Mesendoderm (in vitro differentiated cells): ENCODE results near the gene TCF12.
A peak's percentile ranks its signal among the peaks of the same experiment; 100 is the strongest.

Experiments used
- DNase-seq: peaks from one replicate; pipeline ENCODE4 v3.0.0; 2013
- H2AK5ac ChIP-seq: 2 replicates; pipeline ENCODE4 v1.6.1; 2013; ENCODE audit warnings: low read length, inconsistent platforms
- H2BK120ac ChIP-seq: 2 replicates; pipeline ENCODE4 v1.6.1; 2013; ENCODE audit warnings: low read depth, mild to moderate bottlenecking, low read length, moderate library complexity, mixed read lengths
- H2BK15ac ChIP-seq: replicated peaks from 2 replicates; pipeline ENCODE4 v1.6.1; 2013; ENCODE audit warnings: low read depth, mild to moderate bottlenecking, moderate library complexity
- H2BK5ac ChIP-seq: 2 replicates; pipeline ENCODE4 v1.6.1; 2013; ENCODE audit warnings: low read length, inconsistent platforms
- H3K18ac ChIP-seq: 2 replicates; pipeline ENCODE4 v1.6.1; 2013; ENCODE audit warnings: mild to moderate bottlenecking, low read length, mixed read lengths
- H3K23ac ChIP-seq: one replicate; pipeline ENCODE4 v1.6.1; 2013; ENCODE audit warnings: low read length
- H3K27ac ChIP-seq: 2 replicates; pipeline ENCODE4 v1.5.1; 2013; ENCODE audit warnings: low read depth, mild to moderate bottlenecking, inconsistent platforms, low read length, moderate library complexity
- H3K27me3 ChIP-seq: 2 replicates; pipeline ENCODE4 v1.6.1; 2013; ENCODE audit warnings: low read length, control low read depth, mild to moderate bottlenecking, inconsistent platforms; ENCODE audit not compliant: insufficient read depth, poor library complexity
- H3K36me3 ChIP-seq: 2 replicates; pipeline ENCODE4 v1.6.1; 2013; ENCODE audit warnings: low read length, inconsistent platforms; ENCODE audit not compliant: control insufficient read depth, insufficient read depth
- H3K4ac ChIP-seq: one replicate; pipeline ENCODE4 v1.6.1; 2013; ENCODE audit warnings: low read depth, mild to moderate bottlenecking, low read length, moderate library complexity
- H3K4me1 ChIP-seq: 2 replicates; pipeline ENCODE4 v1.6.1; 2013; ENCODE audit warnings: low read depth, low read length, inconsistent platforms; ENCODE audit not compliant: control insufficient read depth
- H3K4me2 ChIP-seq: 2 replicates; pipeline ENCODE4 v1.6.1; 2013; ENCODE audit warnings: low read length
- H3K4me3 ChIP-seq: 2 replicates; pipeline ENCODE4 v1.5.1; 2013; ENCODE audit warnings: mild to moderate bottlenecking, low read length
- H3K56ac ChIP-seq: one replicate; pipeline ENCODE4 v1.6.1; 2013; ENCODE audit warnings: low read length
- H3K79me1 ChIP-seq: 2 replicates; pipeline ENCODE4 v1.6.1; 2013; ENCODE audit warnings: low read length, inconsistent platforms
- H3K79me2 ChIP-seq: 2 replicates; pipeline ENCODE4 v1.6.1; 2013; ENCODE audit warnings: mild to moderate bottlenecking, low read length; ENCODE audit not compliant: control insufficient read depth, insufficient read depth
- H3K9ac ChIP-seq: 2 replicates; pipeline ENCODE4 v1.6.1; 2013; ENCODE audit warnings: low read length, inconsistent platforms
- H4K5ac ChIP-seq: one replicate; pipeline ENCODE4 v1.6.1; 2013; ENCODE audit warnings: low read length
- H4K8ac ChIP-seq: one replicate; pipeline ENCODE4 v1.6.1; 2013; ENCODE audit warnings: low read depth, mild to moderate bottlenecking, control low read depth, low read length, moderate library complexity
- WGBS: extraction: QIAGEN DNeasy Blood & Tissue Kit; methylation state at CpG from one replicate; pipeline ENCODE4 v1.1.7; 2013; ENCODE audit warnings: low lambda C conversion rate, missing lambda C conversion rate; ENCODE audit not compliant: insufficient coverage; ENCODE audit errors: extremely low coverage; 5-methylcytosine and 5-hydroxymethylcytosine counted together

The TCF12 gene

DNA sequence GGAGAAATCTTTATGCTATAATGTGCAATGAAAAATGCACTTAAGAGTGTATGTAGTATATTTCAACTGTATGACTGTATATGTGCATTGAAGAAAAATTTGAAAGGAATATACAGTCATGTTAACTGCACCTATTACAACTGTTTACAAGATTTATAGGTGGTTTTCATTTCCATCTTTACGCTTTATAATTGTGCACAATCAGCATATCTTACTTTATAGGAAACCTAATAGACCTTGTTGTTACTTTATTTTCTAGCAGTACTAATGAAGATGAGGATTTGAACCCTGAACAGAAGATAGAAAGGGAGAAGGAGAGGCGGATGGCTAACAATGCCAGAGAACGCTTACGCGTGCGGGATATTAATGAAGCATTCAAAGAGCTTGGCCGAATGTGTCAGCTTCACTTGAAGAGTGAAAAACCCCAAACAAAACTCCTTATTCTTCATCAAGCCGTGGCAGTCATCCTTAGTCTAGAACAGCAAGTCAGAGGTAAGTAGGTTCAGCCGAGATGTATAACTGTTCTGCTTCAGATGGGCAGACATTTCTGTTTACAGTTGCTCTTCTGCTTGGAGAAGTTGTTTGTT lies 354.4 kb downstream of the TCF12 start:
- H3K27me3 ChIP-seq, result no peaks in the 10 kb centered on the region
- WGBS, result no CpG with 5 or more reads among the region's 9 CpGs
- DNase-seq, result no peak
- H2AK5ac ChIP-seq, result no peak overlapping the region
- no peak overlapping the region for H2BK15ac ChIP-seq
- H4K8ac ChIP-seq, result no peak overlapping the region
- H3K4me2 ChIP-seq, result no peak overlapping the region
- H3K18ac ChIP-seq, result no peak overlapping the region
- no peaks in the 10 kb centered on the region for H3K79me1 ChIP-seq
- no peaks in the 10 kb centered on the region for H3K4me1 ChIP-seq
- no peak overlapping the region for H3K56ac ChIP-seq
- no peak overlapping the region for H3K9ac ChIP-seq
- H2BK5ac ChIP-seq, result no peak overlapping the region
- no peak overlapping the region for H3K4ac ChIP-seq
- H4K5ac ChIP-seq, result no peak overlapping the region
- peaks cover 3% of the 10 kb centered on the region for H3K36me3 ChIP-seq
- no peak overlapping the region for H2BK120ac ChIP-seq
- H3K27ac ChIP-seq, result no peak overlapping the region
- H3K79me2 ChIP-seq, result no peaks in the 10 kb centered on the region
- H3K23ac ChIP-seq, result no peak overlapping the region
- no peak overlapping the region for H3K4me3 ChIP-seq

DNA sequence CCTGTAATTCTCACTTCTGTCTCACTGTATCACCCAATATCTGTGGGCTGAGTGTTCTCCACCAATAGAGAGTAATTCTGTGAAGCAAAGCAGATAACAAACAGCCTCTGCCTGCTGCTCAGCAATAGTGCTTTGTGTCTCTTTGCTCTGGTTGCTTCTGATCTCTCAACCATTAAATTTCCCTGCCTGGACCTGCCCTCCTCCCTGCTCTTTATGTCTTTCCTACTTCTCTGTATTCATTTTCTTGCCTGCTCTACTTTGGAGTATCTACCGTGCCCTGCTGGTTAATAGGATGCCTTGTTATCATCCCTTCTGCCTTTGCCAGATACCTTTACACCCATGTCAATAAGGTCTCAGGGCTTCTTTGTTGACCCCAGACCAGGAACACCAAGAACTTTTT lies 355.0 kb downstream of the TCF12 start:
- no peak overlapping the region for H3K4me2 ChIP-seq
- H3K79me1 ChIP-seq, result no peaks in the 10 kb centered on the region
- H3K23ac ChIP-seq, result no peak overlapping the region
- H3K27me3 ChIP-seq, result no peaks in the 10 kb centered on the region
- H3K9ac ChIP-seq, result no peak overlapping the region
- no peak overlapping the region for H4K5ac ChIP-seq
- H3K4me3 ChIP-seq, result no peak overlapping the region
- no peak overlapping the region for H2AK5ac ChIP-seq
- H2BK5ac ChIP-seq, result no peak overlapping the region
- no peak for DNase-seq
- WGBS, result no CpG with 5 or more reads among the region's 1 CpG
- no peak overlapping the region for H3K18ac ChIP-seq
- no peak overlapping the region for H3K4ac ChIP-seq
- no peak overlapping the region for H2BK15ac ChIP-seq
- peaks cover 3% of the 10 kb centered on the region for H3K36me3 ChIP-seq
- H2BK120ac ChIP-seq, result no peak overlapping the region
- H4K8ac ChIP-seq, result no peak overlapping the region
- H3K56ac ChIP-seq, result no peak overlapping the region
- no peaks in the 10 kb centered on the region for H3K79me2 ChIP-seq
- no peaks in the 10 kb centered on the region for H3K4me1 ChIP-seq
- no peak overlapping the region for H3K27ac ChIP-seq

DNA sequence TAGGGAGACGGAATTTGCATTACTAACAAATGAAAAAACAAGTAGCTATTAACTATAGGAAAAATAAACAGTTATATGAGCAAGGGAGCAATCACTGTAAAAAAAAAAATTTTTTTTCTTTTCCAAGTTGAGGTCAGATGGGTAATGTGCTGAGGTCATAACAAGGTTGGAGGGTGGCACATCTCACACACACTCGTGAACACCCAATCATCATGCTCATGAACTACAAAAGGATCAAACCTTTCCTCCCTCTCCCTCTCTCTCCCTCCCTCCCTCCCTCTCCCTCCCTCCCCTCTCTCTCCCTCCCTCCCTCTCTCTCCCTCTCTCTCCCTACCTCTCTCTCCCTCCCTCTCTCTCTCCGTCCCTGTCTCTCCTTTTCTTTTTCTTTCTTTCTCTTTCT lies 360.0 kb downstream of the TCF12 start:
- Histone ChIP-seq H3K27me3 (no peaks in the 10 kb centered on the region), H3K36me3 (peaks cover under 1% of the 10 kb centered on the region), H3K56ac (no peak overlapping the region), H2AK5ac (no peak overlapping the region), H3K4me2 (no peak overlapping the region), H4K5ac (no peak overlapping the region), H3K79me1 (no peaks in the 10 kb centered on the region), H3K4me3 (no peak overlapping the region), H3K23ac (no peak overlapping the region), H3K79me2 (no peaks in the 10 kb centered on the region), H4K8ac (no peak overlapping the region), H3K4ac (no peak overlapping the region), H3K4me1 (peaks cover 2% of the 10 kb centered on the region), H3K9ac (no peak overlapping the region), H3K18ac (no peak overlapping the region), H3K27ac (no peak overlapping the region), H2BK5ac (no peak overlapping the region), H2BK120ac (no peak overlapping the region), H2BK15ac (no peak overlapping the region)
- DNase-seq, result no peak
- WGBS, result no CpG with 5 or more reads among the region's 3 CpGs

DNA sequence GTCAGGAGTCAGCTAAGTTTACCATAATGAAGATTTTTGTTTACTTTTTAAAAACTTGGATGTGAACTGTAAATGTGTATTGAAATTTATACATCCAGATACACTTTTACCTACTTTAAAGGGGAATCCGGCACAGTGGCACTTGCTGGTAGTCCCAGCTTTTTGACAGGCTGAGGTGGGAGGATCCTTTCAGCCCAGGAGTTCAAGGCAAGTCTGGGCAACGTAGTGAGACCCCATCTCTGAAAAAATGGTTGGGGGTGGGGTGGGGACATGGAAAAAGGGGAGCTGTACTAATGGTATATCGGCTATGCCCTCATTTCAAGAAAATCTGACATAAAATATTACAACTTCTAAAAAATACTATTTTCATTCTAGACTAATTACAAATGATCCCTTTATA lies 362.0 kb downstream of the TCF12 start:
- no peaks in the 10 kb centered on the region for H3K27me3 ChIP-seq
- no peak overlapping the region for H3K56ac ChIP-seq
- H3K36me3 ChIP-seq, result no peaks in the 10 kb centered on the region
- H3K18ac ChIP-seq, result no peak overlapping the region
- no peak overlapping the region for H2AK5ac ChIP-seq
- H3K23ac ChIP-seq, result no peak overlapping the region
- H2BK5ac ChIP-seq, result no peak overlapping the region
- no peak overlapping the region for H2BK15ac ChIP-seq
- no peaks in the 10 kb centered on the region for H3K79me2 ChIP-seq
- no peak overlapping the region for H2BK120ac ChIP-seq
- H3K27ac ChIP-seq, result no peak overlapping the region
- H4K8ac ChIP-seq, result no peak overlapping the region
- WGBS, result no CpG with 5 or more reads among the region's 3 CpGs
- H3K4me2 ChIP-seq, result no peak overlapping the region
- H3K79me1 ChIP-seq, result no peaks in the 10 kb centered on the region
- H4K5ac ChIP-seq, result no peak overlapping the region
- H3K4me3 ChIP-seq, result no peak overlapping the region
- no peak overlapping the region for H3K4ac ChIP-seq
- H3K4me1 ChIP-seq, result peaks cover 2% of the 10 kb centered on the region
- no peak for DNase-seq
- no peak overlapping the region for H3K9ac ChIP-seq

DNA sequence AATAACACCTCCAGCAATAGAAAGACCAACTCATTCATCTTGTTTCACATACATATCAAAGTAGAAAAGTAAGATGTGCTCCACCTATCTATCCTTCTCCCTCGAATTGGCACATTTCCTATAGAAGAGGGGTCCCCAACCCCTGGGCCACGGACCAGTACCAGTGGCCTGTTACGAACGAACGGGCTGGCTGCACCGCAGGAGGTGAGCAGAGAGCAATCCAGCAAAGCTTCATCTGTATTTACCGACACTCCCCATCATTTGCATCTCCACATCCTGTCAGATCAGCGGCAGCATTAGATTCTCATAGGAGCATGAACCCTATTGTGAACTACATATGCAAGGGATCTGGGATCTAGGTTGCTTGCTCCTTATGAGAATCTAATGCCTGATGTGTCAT lies 362.9 kb downstream of the TCF12 start:
- Histone ChIP-seq H3K18ac (no peak overlapping the region), H3K9ac (no peak overlapping the region), H2BK5ac (no peak overlapping the region), H3K36me3 (no peaks in the 10 kb centered on the region), H3K27me3 (no peaks in the 10 kb centered on the region), H3K23ac (no peak overlapping the region), H3K4me2 (no peak overlapping the region), H2BK120ac (no peak overlapping the region), H3K79me1 (no peaks in the 10 kb centered on the region), H2AK5ac (no peak overlapping the region), H3K4ac (no peak overlapping the region), H4K5ac (no peak overlapping the region), H3K4me1 (peaks cover 2% of the 10 kb centered on the region), H3K79me2 (no peaks in the 10 kb centered on the region), H2BK15ac (no peak overlapping the region), H3K4me3 (no peak overlapping the region), H3K27ac (no peak overlapping the region), H3K56ac (no peak overlapping the region), H4K8ac (no peak overlapping the region)
- WGBS, result no CpG with 5 or more reads among the region's 8 CpGs
- DNase-seq, result peak; percentile 38

DNA sequence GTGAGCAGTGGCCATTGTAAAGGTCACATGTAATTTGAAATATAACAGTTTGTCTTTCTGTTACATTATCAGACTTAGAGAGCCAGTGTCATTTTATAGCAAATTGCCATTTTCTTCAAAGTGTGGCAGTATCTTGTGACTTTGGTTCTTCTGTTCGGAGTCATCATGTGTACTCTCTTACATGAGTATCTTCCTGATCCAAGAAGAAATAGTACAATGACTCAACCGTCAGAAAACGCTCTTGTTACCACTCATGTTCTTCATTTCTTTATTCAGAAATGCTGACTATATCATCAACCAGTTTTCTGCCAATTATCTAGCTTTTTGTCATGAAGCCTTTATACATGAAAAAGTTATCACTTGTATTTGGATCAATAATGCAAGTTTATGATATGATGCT lies 364.2 kb downstream of the TCF12 start:
- Histone ChIP-seq H3K27ac (no peak overlapping the region), H4K5ac (no peak overlapping the region), H3K9ac (no peak overlapping the region), H3K56ac (no peak overlapping the region), H4K8ac (no peak overlapping the region), H3K79me2 (no peaks in the 10 kb centered on the region), H3K4me2 (no peak overlapping the region), H3K18ac (no peak overlapping the region), H2AK5ac (no peak overlapping the region), H3K4me3 (no peak overlapping the region), H3K27me3 (no peaks in the 10 kb centered on the region), H2BK15ac (no peak overlapping the region), H3K23ac (no peak overlapping the region), H3K79me1 (no peaks in the 10 kb centered on the region), H3K4me1 (peaks cover 2% of the 10 kb centered on the region), H3K36me3 (no peaks in the 10 kb centered on the region), H2BK5ac (no peak overlapping the region), H2BK120ac (no peak overlapping the region), H3K4ac (no peak overlapping the region)
- DNase-seq, result no peak
- no CpG with 5 or more reads among the region's 3 CpGs for WGBS
